HG03139 (cell line): ENCODE results near the gene PITX2.

ENCODE experiments used
- ATAC-seq: cut with Tn5 transposase; IDR thresholded peaks from one replicate; pipeline ENCODE4 v1.9.1; 2021; ENCODE audit not compliant: unreplicated experiment

The PITX2 gene

GRCh38 chr4:110622841-110623717, at the start of gene PITX2:
Gene PITX2 (minus strand): TSS chr4:110623077. CDS start chr4:110622460, 617 bp downstream.
- peak; percentile 82 for ATAC-seq

GRCh38 chr4:110671679-110672078, 48.8 kb upstream of the PITX2 start:
- ATAC-seq, result no peak

- no peak for ATAC-seq
These were observed 46.8 kb upstream of the PITX2 start for GRCh38 chr4:110669663-110670062.

- ATAC-seq, result no peak
These were observed 45.8 kb upstream of the PITX2 start for GRCh38 chr4:110668463-110669235.

- ATAC-seq, result no peak
These were observed 44.8 kb upstream of the PITX2 start for GRCh38 chr4:110667670-110668069.

- no peak for ATAC-seq
These were observed 43.2 kb upstream of the PITX2 start for GRCh38 chr4:110666030-110666429.

- no peak for ATAC-seq
These were observed 41.0 kb upstream of the PITX2 start for GRCh38 chr4:110663738-110664444.

DNA sequence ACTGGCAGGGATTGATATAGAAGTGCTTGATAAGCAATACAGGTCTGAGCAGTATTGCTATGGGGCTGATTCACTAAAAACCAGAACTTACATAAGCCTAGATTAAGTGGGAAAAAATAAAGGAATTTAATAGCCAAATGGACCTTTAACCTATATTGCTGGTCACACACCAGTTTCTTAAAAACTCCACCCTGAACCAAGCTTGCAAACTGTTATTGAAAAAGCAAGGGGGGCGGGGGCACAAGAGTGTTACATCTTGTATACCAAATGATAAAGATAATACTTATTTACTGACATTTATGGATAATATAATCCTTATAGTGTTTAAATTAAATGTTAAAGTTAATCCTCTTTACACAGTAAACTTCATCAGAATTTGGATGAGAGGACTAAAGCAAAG, 40.3 kb upstream of the PITX2 start:
- no peak for ATAC-seq

DNA sequence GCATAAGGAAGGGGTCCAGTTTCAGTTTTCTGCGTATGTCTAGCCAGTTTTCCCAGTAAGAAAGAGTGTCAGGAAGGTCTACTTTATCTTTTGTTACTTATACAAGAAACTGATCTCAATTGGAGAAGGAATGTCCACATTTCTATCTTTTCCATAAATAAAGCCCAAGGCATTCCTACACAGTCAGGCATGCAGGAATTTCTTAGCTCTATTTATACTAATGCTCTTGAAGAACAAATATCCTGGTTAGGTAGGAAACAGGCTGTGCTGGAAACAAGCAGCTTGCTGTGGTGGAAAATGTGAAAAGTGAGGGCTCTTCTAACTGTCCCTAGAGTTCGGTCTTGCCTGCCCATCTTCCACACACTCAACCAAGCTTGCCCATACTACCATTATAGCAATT, 37.9 kb upstream of the PITX2 start:
- ATAC-seq, result no peak

DNA sequence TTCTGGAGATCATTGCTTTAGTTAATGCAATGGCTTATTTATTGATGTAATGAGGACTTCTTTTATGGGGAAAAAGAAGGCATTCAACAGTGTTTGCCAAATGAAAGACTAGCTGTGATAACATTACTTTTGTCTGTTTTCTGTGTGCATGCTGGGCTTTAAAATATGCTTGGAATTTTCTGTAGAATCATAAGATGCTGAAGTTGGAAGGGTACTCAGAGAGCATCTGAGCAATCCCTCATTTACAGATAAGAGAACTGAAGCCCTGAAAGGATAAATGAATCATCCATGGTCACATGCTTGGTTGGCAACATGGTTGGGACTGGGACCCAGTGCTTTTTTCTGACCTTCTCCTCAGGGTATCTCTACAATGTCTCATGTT, 31.4 kb upstream of the PITX2 start:
- no peak for ATAC-seq

DNA sequence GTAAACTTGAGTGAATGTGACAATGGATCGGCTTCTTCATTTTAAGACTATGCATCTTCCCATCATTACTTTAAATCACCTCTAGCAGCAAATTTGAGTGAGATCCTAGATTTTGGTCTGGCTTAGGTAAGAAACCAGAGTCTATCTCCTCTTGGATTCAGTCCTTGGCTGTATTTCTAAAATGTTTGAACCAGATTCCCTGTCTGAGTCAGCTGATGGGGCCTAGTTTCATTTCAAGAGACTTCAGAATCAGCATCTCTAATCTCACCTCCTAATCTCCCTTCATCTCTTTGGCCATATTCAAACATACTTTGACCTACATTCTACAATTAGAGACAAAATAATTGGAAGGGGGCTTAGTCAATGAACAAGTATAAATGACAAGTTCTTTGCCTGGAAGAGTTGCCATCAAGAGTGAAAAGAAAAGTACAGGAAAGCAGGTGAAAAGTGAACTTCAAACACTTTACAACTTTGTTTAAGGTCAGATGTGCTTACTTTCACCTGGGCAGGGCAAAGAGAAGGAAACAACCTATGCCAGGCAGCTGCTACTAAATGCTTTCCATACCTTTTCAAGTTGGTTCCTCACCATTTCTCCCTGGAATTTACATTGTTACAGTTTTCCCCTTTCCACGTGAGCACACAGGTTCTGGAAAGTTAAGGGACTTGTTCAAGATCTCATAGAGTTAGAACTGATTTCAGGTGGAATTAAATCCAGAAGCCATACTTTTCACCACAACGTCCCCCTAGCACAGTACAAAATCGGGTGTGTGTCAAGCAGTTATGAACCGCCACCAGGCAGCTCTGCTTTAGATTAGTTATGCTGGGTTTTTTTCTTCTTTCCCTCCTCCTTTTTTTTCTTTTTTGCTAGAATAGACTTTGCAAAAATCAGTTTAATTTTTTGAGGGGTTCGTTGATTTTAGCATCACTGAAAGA, 30.7 kb upstream of the PITX2 start:
- ATAC-seq, result no peak

DNA sequence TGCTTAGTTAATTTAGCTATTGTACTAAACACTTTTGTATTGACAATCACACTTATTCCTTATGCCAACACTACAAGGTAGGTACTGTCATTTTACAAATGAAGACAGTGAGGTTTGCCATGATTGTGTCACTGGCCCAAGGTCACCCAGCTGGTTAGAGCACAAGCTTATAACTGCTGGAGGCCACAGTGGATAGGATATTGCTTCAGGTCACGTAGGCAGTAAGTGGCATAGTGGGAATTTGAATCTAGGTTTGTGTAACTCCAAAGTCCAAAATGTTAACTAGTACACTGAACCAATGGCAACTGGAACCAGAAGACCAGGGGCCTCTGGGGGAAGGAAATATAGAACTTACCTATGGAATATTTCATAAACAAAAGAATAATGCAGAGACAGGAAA, 21.1 kb upstream of the PITX2 start:
- ATAC-seq, result no peak

GRCh38 chr4:110643096-110643495, 20.2 kb upstream of the PITX2 start:
- no peak for ATAC-seq

DNA sequence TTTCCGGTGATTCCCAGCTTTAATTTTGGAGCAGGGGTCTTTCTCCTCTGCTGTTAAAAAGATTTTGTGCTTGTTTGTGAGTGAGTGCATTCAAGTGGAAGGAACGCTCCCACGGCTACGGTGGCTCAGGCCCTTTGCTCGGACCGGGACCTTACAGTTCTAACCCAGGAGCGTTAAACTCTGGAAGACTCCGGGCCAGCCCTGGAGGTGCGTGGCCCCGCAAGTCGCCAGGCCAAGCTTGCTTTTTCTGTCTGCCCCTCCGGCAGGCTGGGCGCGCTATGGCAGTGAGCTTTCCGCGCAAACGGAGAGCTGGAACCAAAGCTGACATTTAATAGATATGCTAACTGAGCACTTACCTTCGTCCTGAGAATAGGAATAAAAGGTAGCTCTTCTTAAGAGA, 18.3 kb upstream of the PITX2 start:
- ATAC-seq, result no peak

DNA sequence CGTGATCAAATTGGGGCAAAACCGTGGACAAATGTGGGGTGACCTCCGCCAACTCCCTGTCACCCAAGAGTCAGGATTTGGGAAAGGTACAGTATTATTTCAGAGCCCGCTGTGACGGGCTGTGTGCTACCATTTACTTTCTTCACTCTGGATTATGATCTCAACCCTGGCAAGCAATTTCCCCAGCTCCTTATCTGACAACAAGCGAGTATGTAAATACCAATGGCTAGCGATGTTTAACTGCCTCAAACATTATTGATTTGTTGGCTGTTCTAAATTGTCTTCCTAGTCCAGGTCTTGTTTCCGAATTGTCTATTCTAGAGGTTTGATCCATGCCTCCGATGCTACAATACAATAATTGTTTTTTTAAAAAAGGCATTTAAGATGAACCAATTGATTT, 17.7 kb upstream of the PITX2 start:
- ATAC-seq, result no peak

- ATAC-seq, result no peak
These were observed 16.6 kb upstream of the PITX2 start for GRCh38 chr4:110639207-110640090.

- ATAC-seq, result no peak
These were observed 15.3 kb upstream of the PITX2 start for GRCh38 chr4:110638089-110638746.

DNA sequence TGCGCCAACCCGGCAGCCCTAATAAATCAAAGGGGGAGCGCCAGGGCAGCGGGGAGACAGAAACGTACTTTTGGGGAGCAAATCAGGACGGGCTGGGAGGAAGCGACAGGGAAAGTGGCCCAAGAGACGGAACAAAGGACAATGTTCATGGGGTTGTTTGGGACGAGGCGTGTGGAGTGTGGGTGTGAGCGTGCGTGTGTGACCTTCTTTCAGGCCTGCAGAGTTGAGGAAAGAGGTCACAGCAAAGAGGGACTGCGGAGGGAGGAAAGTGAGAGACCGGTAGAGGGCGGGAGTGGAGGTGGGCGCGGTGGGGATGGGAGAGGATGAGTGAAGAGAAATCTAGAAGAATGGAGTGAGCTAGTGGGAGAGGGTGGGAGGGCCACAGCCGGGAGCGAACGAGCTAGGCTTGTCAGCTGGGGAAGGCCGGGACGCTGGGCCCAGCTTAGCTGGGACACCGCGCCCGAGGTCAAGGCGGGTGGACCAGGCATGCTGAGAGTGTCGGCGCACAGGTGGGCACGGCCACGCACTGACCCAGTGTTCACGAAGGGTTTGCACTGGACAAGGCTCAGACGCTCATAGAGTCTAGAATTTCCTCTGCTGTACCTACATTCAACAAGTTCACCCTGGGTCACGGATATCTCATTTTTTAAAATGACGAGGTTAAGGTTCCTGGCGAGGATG, 14.7 kb upstream of the PITX2 start:
- no peak for ATAC-seq
